ENCODE data around the gene SAMD14.

The SAMD14 gene

DNA sequence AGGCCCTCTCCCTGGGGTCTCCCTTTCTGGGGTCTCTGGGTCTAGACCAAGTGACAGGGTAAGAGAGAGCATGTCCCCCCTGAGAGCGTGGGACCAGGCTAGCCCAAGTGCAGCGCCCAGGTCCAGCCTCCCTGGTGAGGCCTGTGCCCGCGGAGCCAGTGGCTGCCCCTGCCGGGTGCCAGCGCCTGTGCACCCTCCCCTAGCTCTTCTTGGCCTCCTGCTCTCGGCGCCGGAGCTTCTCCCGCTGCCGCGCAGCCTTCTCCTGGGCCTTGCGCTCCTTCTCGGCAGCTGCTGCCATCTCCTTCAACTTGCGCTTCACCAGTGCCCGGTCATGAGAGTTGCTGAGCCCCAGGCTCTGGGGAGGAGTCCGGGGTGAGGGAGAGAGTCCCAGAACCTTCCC is 17.3 kb downstream of the SAMD14 start:
- DNase-seq (ENCODE audit: low read depth), result no peak

DNA sequence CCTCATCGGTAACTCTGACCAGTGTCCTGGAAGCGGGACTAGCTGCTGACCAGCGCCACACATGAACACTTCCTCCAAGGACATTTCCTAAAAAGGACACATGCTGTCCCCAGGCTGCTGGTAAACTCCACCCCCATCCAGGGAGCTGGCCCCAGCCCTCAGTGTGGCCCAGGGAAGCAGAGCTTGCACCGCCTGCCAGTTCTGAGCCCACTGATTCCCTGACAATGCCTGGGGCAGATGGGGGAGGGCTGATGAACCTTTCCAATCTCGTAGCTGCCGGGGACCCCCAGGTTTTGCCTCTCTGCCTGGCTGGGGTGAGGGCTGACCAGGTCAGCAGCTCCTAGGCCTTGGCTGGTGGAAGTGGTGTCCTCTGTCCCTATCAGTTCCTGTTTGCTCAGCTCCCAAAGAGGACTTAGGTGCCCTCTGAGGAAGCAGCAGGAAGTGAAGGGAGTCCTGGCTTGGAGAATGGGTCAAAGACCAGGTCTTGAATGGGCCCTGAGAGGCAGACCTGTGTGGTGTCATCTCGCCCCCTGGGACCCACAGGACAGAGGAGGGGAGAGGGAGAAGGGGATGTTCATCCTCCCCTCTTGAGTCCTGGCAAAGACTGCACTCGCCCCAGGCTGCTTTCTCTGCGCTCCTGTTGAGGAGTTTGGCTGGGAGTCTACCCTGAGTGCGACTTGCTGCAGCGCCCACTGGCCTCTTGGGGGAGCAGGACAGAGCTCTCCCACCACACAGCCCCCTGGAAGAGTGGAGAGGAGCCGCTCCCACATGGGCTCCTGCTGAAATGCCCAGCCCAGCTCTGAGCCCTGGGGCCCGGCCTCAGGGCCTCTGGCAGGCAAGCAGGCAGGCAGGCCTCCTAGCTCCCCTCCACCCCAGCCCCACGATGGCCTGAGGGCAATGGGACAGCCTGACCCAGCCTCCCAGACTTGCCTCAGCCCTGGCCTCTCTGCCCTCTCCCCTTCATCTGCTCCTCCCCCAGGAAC is 18.0 kb downstream of the SAMD14 start:
- DNase-seq (ENCODE audit: low read depth), result no peak

DNA sequence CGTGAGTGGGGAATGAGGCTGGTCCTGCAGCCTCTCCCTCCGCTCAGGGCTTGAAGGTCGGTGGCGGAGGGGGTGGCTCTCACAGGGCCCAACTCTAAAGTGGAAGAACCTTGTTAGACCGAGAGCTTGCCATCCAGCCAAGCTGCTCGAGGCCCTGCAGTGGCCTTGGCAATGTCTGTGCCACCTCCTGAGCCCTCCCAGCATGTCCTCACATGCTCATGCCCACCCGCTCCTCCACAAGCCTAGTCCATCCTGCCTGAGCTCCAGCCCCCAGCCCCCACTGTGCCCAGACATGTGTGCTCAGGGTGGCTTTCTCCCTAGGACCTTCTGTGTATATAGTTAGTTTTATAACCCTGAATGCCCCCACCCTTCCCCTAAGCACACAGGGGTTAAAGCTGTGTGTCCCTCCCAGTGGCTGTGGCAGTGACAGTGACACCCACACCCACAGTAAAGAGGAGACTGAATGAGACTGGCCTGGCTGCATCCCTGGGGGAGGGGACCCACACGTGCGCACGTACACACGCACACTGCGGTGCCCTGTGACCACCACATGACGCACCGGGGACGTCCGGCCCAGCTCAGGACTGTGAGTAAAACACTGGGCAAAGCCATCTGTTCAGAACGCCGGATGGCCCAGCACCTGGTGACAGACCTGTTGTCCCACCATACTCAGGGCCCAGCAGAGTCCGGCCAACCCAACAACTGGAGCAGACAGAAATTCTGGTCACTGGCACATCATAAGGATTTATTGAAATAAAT is 19.2 kb downstream of the SAMD14 start:
- no peak for DNase-seq (ENCODE audit: low read depth)

DNA sequence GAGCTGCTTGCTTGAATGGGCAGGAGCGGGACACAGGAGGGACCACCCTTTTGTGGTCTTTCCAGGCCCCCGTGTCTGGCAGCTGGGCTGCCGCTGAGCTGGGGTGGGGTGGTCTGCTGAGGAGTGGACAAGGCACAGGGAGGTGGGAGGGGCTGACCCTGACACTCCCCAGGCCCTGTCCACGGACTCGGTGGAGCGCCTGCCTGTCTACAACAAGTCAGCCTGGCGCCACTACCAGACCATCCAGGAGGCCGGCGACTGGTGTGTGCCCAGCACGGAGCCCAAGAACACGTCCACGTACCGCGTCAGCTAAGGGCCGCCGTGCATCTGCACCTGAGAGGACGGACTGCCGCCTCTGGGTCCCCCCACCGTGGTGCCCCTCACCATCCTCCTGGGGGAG is 20.2 kb downstream of the SAMD14 start:
- no peak for DNase-seq (ENCODE audit: low read depth)

DNA sequence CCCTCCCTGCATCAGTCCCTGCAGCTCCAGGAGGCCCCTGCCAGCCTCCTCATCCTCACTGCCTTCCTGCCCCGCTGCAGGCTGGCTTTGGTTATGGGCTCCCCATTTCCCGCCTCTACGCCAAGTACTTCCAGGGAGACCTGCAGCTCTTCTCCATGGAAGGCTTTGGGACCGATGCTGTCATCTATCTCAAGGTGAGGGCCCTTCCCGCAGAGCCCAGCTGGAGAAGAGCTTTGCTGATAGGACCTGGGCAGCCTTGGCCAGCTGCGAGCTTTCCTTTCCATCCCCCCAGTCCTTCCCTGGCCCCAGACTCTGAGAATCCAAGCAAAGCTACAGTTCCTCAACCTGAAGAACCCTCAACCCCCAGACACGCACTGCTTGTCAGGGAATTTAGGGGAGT is 20.8 kb downstream of the SAMD14 start:
- no peak for DNase-seq (ENCODE audit: low read depth)

DNA sequence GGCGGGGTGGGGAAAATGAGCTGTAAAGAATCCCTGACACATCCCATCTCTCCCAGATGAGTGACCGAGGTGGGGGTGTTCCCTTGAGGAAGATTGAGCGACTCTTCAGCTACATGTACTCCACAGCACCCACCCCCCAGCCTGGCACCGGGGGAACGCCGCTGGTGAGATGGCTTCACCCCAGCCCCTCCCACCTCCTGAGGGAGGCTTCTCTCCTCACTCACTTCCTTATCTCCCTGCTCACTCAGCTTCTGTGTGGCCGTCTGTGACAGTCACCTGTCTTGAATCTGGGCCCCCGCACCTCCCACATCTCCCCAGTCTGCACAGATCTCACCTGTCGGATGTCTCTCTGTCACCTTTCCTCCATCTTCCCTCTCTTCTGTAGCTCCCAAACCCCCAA is 21.4 kb downstream of the SAMD14 start:
- DNase-seq (ENCODE audit: low read depth), result no peak

DNA sequence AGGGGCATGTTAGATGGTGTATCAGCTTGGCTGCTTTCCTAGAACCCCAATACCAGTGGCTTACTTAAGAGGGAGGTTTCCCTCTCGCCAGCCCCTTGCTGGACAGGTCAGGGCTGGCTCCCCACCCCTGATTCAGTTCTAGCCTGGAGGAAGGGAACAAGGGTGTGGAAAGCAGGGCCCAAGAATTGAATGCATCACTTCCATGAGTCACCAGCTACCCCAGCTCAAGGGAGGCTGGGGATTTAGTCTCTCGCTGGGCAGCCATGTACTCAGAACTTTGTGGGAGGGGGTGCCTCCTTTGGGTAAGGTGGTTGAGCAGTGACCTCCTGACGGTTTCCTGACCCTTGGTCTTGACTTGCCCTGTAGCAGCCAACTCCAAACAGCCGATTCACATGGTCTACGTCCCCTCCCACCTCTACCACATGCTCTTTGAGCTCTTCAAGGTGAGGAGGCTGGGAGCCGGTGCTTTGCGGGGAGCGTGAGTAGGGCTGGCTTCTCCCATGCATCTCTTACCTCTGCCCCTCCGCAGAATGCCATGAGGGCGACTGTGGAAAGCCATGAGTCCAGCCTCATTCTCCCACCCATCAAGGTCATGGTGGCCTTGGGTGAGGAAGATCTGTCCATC is 22.1 kb downstream of the SAMD14 start:
- no peak for DNase-seq (ENCODE audit: low read depth)

DNA sequence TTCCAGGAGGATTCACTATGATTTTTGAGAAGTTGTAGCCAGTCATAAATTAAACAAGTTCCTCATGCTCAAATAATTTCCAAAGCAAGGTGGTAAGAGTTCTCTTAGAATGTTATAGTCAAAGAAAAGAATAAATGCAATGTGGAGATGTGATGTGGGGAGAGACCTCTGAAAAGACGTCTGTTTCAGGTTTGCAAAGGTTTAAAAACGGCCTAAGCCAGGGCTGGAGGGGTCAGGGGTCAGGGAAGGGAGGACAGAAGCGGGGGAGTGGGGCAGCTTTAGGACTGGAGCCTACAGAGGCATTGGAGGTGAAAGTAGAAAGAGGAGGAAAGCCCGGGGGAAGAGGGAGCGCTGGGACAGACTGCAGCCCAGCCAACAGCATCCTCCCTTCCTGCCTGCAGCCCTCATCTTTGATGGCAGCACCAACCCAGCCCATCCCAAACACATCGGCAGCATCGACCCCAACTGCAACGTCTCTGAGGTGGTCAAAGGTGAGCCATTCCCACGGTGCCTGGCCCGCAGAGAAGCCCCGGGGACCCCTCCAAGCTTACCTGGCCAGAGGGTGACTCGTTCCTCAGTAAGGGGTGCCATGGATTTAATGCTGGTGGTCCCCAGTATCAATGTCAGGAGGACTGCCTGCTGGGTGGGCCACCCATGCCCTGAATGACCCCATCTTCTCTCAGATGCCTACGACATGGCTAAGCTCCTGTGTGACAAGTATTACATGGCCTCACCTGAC is 23.4 kb downstream of the SAMD14 start:
- no peak for DNase-seq (ENCODE audit: low read depth)

DNA sequence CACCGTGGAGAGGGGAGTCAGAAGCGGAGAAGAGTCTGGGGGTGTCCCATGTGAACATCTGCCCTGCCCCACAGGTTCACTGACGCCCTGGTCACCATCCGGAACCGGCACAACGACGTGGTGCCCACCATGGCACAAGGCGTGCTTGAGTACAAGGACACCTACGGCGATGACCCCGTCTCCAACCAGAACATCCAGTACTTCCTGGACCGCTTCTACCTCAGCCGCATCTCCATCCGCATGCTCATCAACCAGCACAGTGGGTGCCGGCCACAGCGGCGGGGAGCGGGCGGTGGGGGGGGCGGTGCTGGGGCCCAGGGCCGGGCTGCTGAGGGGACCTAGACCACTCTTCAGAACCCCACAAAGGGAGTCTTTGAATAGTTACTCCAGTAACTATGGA is 24.1 kb downstream of the SAMD14 start:
- DNase-seq (ENCODE audit: low read depth), result no peak

DNA sequence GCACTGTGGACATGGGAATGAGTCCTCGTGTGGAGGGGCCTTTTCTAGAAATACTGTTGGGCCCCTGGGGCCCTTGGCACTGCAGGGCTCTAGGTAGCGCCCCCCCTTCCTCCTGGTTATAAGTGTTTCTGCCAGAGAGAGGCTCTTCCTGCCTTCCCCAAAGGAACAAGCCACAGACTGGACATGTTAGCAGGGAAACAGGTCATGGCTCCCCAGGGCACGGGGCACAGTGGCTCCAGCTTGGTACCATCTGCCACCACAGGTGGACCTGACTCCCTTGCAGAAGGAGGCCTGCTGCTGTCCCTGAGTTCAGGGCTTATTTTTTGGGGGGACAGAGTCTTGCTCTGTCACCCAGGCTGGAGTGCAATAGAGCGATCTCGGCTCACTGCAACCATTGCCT is 26.0 kb downstream of the SAMD14 start:
- no peak for DNase-seq (ENCODE audit: low read depth)

DNA sequence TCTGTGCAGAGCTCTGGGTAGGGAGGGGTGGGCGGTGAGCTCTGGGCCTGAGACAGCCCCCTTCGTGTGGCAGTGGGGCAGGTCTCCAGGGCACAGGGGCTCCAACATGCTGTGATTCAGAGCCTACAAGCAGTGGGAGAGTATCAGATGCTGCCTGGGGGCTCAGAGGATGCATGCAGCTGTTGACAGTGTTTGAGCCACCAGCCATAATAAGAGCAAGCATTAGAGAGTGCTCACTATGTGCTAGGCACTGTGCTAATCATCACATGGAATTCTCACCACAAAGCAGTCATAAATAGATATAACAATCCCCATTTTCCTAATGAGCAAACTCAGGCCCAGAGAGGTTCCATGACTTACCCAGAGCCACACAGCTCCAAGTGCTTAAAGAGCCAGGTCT is 26.7 kb downstream of the SAMD14 start:
- no peak for DNase-seq (ENCODE audit: low read depth)

DNA sequence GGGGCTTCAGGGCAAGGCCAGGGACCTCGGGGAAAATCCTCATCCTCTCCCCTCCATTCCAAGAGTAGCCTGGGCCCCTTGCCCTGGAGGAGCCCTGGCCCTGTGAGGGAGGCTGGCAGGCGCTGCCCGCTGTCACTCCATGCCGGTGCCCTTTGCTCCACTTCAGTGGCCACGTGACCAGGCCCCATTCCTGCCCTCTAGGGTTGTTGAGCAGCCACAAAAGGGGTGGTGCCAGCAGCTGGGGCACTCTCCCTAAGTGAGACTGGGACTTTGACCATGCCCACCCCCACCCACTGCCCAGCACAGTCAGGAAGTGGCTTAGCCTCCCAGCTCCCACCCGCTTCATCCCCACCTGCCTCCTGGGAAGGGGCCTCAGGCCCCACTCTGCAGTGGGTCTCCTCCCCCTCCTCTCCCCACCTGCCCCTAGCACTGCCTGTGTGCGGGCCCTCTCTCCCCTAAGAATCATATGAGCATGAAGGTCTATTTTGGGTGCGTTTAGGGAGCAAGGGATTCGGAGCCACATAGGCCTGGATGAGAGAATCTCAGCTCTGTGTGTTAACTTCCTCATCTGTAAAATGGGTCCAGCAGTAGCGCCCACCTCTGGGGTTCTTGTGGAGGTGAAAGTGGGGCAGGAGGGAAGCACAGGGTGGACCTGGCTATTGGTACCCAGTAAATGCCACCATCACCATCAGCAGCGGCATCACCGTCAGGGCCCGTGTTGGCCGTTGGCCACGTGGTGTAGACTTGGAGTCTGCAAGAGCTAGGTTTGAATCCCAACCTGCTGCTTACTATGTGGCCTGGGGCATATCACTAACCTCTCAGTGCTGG is 27.6 kb downstream of the SAMD14 start:
- DNase-seq (ENCODE audit: low read depth), result no peak

DNA sequence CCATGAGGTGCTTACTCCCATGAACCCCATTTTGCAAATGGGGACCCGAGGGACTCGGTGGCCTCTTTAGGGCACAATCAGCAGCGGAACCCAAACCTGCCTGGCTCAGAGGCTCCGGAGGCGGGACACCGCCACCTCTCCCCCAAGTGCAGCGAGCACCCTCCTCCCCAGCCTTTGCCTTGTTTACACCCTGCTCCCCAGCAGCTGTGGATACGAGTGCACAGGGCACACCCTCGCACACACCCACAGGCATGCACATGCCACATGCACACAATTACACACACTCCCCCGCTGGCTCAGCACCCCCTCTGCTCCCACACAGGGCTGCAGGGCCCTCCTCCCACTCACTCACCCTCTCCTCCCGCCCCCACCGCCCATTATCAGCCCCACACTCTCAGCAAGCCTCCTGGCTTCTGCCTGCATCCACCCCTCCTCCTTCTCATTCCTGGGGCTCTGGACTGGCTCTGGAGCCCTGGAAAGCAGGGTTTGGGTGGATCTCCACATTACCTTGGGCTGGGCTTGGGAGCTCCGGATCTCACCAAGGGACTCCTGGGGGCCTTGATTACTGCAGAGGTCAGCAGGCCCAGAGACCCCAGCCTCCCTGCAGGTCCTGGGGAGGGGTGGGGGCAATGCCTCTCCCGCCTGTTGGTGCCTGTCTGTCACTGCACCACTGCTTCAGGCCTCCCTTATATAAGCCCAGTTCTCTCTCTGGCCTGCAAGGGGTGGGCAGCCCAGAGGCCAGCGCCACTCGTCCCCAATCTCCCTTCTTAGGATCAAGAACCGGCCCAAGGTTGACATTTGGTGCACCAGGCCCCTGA is 28.4 kb downstream of the SAMD14 start:
- no peak for DNase-seq (ENCODE audit: low read depth)

DNA sequence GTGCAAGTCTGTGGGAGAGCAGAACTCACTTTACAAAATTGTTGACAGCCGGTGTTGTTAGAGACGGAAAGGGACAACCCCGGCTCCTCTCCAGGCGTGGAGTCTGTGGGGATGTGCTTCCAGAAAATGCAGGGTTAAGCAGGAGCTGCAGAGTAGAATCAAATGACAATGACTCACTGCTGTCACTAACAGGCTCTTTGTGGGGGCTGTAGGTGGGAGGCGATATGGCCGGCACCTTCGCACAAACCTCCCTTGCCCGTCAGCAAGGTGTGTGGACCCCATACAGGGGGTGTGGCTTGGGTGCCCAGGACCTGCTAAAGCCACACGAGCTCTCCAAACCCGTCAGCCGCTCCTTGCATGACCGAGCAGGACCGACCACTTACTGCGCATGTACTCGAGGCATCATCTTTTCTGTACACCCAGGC is 29.0 kb downstream of the SAMD14 start:
- DNase-seq (ENCODE audit: low read depth), result no peak

DNA sequence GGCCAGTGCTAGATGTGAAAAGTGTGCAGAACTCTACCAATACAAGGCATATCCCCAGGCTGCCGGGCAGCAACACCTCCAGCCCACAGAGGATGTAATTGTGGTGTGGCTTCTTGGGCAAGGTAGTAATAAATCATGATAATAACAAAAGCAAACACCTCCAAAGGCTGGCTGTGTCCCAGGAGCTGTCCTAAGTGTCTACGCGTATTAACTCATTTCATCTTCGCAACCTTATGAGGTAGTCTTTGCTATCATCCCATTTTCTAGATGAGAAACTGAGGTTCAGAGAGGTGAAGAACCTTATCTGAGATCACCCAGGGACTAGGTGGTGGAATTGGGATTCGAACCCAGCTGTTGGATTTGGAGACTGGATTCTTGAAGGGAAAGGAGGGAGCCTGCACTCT is 29.5 kb downstream of the SAMD14 start:
- no peak for DNase-seq (ENCODE audit: low read depth)

DNA sequence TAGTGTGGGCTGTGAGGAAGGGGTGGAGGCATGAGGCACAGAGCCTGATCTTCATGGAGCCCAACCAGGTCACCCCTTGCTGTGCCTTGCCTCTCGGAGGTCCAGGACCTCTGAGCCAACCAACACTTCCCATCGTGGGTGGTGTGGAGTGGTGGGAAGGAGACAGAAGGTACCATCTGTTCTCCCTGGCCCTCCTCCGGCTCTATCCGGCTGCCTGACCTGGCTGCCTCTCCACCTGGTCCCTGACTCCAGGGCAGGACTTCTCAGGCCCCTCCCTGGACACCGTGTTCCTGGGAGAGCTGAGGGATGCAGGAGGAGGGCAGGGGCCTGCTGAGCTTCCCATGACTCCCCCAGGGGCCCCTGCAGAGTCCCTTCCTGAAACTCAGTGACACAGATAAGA is 31.0 kb downstream of the SAMD14 start:
- no peak for DNase-seq (ENCODE audit: low read depth)

DNA sequence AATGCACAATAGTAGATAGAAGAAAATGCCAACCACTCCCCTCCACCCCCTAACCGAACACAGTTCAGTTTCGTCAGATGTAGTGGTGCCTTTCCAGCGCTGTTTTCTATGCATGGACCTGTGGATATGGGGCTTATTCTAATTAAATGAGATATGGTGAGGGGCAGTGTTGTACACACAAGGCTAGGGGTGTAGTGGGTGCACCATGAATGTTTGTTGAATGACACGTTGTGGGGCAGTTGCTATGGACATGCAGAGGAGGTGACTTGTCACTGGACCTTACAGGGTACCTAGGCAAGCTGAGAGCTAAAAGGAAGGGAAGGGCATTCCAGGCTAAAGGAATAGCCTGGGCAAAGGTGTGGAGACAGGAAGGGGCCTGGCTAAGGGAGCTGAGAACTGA is 31.4 kb downstream of the SAMD14 start:
- DNase-seq (ENCODE audit: low read depth), result no peak

DNA sequence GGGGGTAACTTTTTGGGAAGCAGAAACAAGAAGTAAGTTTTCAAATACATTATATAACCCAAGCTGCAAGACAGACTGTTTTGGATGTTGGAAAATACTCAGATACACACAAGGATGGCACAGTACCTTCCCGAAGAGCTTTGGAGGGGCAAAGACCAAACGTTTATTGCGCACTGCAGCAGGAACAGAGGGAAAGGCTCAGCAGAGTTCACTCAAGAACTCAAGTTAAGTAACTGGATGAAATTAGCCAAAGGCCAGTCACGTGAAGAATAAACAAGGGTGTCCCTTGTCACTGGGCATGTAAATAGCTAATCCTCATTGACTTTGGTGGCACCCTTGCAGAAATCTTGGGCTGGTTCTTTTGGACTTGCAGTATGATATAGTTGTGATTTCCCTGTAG is 32.0 kb downstream of the SAMD14 start:
- no peak for DNase-seq (ENCODE audit: low read depth)

DNA sequence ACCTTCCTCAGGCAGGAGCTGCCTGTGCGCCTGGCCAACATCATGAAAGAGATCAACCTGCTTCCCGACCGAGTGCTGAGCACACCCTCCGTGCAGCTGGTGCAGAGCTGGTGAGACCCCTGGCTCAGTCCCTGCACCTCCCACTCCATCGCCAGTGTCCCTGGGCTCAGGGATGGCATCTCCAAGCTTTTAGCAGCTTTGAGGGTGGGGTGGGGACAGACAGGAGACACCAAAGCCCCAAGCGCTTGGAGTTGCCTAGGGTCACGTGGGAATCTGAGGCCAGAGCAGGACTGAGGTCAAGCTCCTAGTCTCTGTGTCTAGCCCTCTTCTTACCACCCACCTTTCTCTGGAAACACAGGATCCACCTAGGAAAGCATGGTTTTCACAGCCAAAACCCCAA is 32.5 kb downstream of the SAMD14 start:
- DNase-seq (ENCODE audit: low read depth), result no peak

DNA sequence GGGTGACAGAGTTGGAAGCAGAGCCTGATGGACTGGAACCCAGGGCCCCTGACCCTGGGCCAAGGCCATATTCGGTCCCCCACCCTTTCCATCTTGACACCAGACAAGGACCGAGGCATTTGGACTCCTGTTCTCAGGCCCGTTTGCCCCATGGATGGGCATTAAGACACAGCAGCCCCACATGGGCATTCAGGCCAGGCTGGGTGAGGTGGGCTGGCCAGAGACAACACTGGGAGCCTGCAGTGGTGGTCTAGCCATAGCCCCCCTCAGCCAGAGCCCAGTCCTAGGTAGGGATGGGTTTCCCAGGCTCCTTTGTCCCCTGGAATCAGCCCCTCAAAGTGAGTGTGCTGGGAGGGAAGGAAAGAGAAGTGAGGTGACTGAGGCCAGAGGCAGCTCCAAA is 33.2 kb downstream of the SAMD14 start:
- DNase-seq (ENCODE audit: low read depth), result no peak
